GM21447 (cell line): ENCODE data around the gene TNNT2.

Experiments
- ATAC-seq: cut with Tn5 transposase; IDR thresholded peaks from one replicate; pipeline ENCODE4 v1.9.1; 2021; ENCODE audit not compliant: unreplicated experiment

Gene TNNT2

GRCh38 chr1:201403359-201403758 lies 25.9 kb upstream of the TNNT2 start:
- ATAC-seq = no peak

GRCh38 chr1:201401700-201402099 lies 24.2 kb upstream of the TNNT2 start:
- ATAC-seq = no peak

GRCh38 chr1:201400852-201401230 lies 23.4 kb upstream of the TNNT2 start:
- no peak for ATAC-seq

GRCh38 chr1:201400212-201400851 lies 22.9 kb upstream of the TNNT2 start:
- ATAC-seq = no peak

- ATAC-seq = no peak
Observed at GRCh38 chr1:201399352-201400126, 22.1 kb upstream of the TNNT2 start.

- ATAC-seq = no peak
Observed at GRCh38 chr1:201399018-201399351, 21.5 kb upstream of the TNNT2 start, which contains the start of gene LAD1. Gene LAD1, minus strand, starts transcription at chr1:201399324. Its CDS starts 18 bp downstream, at chr1:201399306.

GRCh38 chr1:201397675-201398074 lies 20.2 kb upstream of the TNNT2 start:
- ATAC-seq = no peak

- no peak for ATAC-seq
Observed at GRCh38 chr1:201396861-201397464, 19.5 kb upstream of the TNNT2 start.

GRCh38 chr1:201395936-201396335 lies 18.5 kb upstream of the TNNT2 start:
- no peak for ATAC-seq

- no peak for ATAC-seq
Observed at GRCh38 chr1:201394591-201394990, 17.1 kb upstream of the TNNT2 start.

- ATAC-seq = no peak
Observed at GRCh38 chr1:201393076-201393475, 15.6 kb upstream of the TNNT2 start.

GRCh38 chr1:201391651-201392511 lies 14.4 kb upstream of the TNNT2 start:
- no peak for ATAC-seq

GRCh38 chr1:201391225-201391624 lies 13.7 kb upstream of the TNNT2 start:
- no peak for ATAC-seq

- ATAC-seq = no peak
Observed at GRCh38 chr1:201389051-201389450, 11.6 kb upstream of the TNNT2 start.

- no peak for ATAC-seq
Observed at GRCh38 chr1:201386208-201386607, 8.7 kb upstream of the TNNT2 start.

- peak; percentile 57 for ATAC-seq
Observed at GRCh38 chr1:201385299-201385891, 7.9 kb upstream of the TNNT2 start.

- no peak for ATAC-seq
Observed at GRCh38 chr1:201384406-201384782, 6.9 kb upstream of the TNNT2 start.

- ATAC-seq = no peak
Observed at GRCh38 chr1:201383647-201384405, 6.3 kb upstream of the TNNT2 start.

- no peak for ATAC-seq
Observed at GRCh38 chr1:201381130-201381529, 3.6 kb upstream of the TNNT2 start.

- ATAC-seq = no peak
Observed at GRCh38 chr1:201379733-201380242, 2.3 kb upstream of the TNNT2 start.
